Amniotic stem cell (primary cell): ENCODE data around the gene BCKDHA.
"Not testable (repeated sequence)": the region's sequence is repeated elsewhere in the genome, so short reads cannot be mapped to it uniquely, and the experiment has no call there.

Experiments
- DNase-seq: peaks from one replicate; lab custom pipeline; 2025; lab: John Stamatoyannopoulos, UW

BCKDHA gene

DNA sequence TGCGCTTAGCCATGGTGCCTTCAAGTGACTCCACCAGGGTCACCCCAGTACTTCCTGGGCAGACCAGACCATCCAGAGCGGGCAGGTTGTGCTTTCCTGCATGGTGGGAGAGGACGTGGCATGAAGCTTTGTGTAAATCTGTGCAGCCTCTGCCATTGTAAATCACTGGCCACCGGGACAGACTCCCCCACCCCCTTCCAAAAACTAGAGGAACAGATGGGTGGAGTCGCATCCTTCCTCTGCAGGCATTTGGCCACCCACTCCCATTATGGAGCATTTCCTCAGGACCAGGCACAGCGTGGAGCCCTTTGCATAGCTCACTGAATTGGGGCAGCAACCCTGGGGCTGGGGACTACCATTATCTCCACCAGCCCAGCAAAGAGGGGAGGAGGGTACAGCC, 8.2 kb downstream of the BCKDHA start:
- DNase-seq: no peak

GRCh38 chr19:41407271-41407670, 9.7 kb downstream of the BCKDHA start:
- no peak for DNase-seq

GRCh38 chr19:41408256-41408655, 10.6 kb downstream of the BCKDHA start:
- DNase-seq: no peak

GRCh38 chr19:41408846-41409245, 11.2 kb downstream of the BCKDHA start:
- not testable (repeated sequence) for DNase-seq

DNA sequence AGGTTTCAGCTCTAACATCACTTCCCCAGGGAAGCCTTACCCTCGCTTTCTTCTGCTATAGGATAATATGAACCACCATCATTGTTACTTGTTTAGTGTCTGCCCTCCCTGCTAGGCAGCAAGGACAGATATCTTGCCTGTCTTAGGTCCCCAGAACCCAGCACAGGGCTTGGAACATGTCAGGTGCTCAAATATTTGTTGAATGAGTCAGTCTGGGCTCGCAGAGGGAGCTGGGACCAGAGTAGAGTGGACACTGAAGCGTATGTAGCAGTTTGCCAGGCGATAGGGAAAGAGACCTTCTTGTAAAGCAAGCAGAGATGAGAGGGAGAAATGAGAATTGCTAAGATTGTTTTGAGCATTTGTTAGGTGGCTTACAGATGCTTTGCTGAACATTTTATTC, 11.7 kb downstream of the BCKDHA start:
- DNase-seq: no peak

DNA sequence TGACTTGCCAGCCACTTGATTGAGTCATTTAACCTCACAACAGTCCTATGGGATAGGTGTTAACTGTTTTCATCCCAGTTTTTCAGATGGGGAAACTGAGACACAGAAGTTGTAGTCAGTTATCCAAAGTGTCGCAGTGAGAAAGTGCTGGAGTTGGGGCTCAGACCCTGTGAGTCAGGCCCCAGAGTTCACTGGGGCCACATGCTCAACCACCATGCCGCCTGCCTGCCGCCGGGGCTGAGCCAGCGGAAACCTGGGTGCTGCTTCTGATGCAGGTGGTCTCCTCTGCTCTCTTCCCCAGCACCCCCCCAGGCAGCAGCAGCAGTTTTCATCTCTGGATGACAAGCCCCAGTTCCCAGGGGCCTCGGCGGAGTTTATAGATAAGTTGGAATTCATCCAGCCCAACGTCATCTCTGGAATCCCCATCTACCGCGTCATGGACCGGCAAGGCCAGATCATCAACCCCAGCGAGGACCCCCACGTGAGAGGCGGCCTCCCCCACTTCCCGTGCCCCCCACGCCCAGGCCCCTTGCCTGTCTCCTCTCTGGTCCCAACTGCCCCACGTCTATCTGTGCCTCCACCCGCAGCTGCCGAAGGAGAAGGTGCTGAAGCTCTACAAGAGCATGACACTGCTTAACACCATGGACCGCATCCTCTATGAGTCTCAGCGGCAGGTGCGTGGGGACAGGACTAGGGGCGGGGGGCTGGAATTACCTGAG, 12.9 kb downstream of the BCKDHA start:
- no peak for DNase-seq

DNA sequence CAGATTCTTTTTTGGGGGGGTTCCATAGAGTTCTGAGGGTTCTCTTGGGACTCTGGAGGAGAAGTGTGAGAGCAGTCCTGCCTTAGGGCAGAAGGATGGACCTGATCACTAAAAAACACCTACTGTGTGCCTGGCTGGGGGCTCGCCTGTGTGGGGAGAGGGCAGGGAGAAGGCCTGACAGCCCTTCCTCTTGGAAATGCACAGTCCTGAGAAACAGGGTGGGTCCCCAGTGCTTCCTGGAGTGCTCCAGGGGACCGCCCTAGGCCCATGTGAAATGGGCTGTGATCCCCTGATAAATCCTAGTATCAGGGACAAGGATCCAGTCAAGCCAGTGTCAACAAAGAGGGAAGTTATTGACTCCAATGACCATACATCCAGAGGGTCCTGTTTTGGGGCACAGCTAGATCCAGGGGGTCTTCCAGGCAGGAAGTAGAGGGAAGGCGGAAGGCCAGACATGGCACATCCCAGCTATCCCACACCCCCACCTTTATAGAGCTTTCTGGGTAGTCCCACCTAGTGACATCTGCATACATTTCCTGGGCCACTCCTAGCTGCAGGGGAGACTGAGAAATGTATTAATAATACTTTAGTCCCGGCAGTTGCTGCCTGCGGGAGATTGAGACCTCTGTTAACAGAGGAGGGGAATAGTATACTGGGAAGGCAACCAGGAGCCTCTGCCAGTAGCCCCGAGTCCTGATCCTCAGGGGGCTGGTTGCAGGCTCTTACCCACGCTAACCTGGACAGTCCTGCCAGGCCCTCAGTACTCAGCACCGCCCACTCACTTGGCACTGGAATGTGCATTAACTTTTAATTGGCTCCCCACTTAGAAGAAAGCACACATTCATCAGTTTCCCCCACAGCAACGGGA, 13.7 kb downstream of the BCKDHA start:
- no peak for DNase-seq

DNA sequence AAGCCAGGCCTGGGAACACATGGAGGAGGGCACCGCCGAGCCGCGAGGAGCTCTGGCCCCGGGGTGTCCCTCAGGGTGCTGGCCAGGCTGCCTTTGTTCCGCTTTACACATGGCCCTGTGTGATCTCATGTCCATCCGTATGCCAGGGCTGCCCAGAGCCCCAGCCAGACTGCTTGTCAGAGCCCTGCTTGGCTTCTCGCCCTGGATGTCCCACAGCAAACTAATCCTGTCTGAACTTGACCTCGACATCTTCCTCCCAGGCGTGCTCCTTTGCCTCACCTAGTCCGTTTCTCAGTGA, 14.3 kb downstream of the BCKDHA start:
- no peak for DNase-seq

DNA sequence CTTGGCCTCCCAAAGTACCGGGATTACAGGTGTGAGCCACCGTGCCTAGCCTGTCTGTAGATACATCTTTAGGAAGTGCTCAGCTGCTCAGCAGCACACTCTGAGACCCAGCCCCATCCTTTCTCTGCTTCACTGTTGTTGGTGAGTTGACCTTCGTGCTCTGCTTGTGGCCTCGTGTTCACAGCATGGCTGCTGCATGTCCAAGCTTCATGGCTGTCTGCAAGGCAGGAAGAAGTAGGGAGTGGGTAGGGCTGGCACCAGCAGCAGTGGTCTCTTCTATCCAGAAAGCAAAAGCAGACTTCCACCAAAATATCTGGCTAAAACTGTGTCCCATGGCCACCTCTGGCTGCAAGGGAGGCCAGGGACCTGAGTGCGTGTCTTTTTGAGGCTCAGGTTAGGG, 15.3 kb downstream of the BCKDHA start:
- DNase-seq: no peak

DNA sequence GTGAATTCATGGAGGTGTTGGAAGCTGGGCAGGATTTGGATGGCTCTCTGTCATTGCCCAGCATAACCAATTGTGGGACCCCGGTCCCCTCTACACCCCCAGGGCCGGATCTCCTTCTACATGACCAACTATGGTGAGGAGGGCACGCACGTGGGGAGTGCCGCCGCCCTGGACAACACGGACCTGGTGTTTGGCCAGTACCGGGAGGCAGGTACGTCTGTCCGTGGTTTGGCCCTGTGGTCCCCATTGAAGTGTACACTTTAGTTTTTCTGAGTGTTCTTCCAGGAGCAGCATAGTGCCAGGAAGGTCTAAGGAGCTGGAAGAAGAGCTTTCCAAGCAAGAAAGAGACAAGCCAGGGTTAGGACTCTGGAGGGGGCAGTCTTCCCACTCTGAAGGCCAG, 16.3 kb downstream of the BCKDHA start:
- no peak for DNase-seq

GRCh38 chr19:41414461-41414860, 16.8 kb downstream of the BCKDHA start:
- no peak for DNase-seq

GRCh38 chr19:41415154-41415571, 17.5 kb downstream of the BCKDHA start:
- no peak for DNase-seq

DNA sequence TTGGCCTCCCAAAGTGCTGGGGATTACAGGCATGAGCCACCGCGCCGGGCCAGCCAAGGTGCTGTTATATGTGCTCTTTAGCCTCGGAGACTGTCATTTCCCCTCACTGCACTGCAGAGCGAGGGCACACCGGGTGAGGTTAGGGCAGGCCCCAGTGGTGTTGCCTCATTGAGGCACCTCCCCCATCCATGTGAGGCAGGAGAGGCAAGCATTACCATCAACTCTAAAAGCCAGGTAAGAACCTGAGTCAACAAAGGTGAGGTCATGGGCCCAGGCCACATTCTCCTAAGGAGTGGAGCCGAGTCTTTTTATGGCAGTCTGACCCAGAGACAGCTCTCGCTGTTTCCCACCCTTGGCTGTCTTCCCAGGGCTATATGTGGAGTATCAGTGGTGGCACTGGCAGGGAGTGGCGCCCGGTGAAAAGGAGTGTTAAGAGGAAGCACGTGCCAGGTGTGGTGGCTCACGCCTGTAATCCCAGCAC, 18.6 kb downstream of the BCKDHA start:
- DNase-seq: no peak

GRCh38 chr19:41420101-41420880, 22.7 kb downstream of the BCKDHA start:
- DNase-seq: no peak

DNA sequence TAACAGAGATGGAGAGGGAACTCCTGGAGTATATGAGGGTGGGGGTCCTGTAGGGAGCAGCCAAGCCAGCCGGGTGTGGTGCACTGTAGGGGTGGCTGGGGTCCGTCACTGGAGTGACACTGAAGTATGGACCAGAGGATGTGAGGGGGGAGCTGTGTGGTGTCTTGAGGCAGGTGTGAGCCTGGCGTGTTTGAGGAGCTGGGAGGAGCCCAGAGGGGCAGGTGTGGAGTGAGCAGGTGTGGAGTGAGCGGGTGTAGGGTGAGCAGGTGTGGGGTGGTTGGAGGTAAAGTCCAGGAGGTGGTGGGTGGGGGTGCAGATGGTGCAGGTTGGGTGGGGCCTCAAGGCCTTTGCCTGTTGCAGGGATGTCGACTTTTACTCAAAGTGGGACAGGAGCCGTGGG, 23.7 kb downstream of the BCKDHA start:
- DNase-seq: no peak

DNA sequence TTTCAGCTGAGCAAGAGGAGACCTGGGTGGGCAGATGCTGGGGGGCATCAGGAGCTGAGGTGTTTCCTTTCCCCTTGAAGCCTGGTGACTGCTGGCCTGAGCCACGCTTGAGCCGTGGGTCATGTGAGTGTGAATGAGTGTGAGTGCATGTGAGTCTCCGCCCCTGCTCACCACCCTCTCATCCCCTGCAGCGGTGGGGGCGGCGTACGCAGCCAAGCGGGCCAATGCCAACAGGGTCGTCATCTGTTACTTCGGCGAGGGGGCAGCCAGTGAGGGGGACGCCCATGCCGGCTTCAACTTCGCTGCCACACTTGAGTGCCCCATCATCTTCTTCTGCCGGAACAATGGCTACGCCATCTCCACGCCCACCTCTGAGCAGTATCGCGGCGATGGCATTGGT, 24.4 kb downstream of the BCKDHA start:
- DNase-seq: no peak

GRCh38 chr19:41422456-41422855, 24.8 kb downstream of the BCKDHA start:
- no peak for DNase-seq

DNA sequence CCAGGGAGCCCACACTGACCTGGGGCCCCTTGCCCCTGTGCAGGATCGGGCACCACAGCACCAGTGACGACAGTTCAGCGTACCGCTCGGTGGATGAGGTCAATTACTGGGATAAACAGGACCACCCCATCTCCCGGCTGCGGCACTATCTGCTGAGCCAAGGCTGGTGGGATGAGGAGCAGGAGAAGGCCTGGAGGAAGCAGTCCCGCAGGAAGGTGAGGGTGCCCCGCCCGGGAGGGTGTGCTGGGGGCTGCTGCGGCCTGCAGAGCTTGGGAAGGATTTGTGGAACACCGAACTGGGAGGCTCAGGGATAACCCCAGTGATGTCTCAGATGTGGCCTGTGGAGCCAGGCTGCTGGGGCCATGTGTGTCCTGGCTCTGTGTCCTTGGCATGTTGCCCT, 25.3 kb downstream of the BCKDHA start:
- no peak for DNase-seq

DNA sequence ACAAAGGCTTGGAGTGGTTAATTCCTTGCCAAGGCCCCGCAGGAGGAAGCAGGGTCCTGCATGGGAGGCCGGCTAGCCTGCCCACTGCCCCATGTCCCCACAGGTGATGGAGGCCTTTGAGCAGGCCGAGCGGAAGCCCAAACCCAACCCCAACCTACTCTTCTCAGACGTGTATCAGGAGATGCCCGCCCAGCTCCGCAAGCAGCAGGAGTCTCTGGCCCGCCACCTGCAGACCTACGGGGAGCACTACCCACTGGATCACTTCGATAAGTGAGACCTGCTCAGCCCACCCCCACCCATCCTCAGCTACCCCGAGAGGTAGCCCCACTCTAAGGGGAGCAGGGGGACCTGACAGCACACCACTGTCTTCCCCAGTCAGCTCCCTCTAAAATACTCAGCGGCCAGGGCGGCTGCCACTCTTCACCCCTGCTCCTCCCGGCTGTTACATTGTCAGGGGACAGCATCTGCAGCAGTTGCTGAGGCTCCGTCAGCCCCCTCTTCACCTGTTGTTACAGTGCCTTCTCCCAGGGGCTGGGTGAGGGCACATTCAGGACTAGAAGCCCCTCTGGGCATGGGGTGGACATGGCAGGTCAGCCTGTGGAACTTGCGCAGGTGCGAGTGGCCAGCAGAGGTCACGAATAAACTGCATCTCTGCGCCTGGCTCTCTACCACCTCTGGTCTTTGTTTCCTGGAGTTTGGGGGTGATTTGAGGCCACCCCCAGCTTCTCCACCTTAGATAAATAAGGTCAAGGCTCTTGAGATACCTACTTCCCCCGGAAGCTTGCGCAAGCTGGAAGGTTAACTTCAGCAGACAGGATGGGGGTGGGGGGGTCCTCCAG, 26.9 kb downstream of the BCKDHA start:
- no peak for DNase-seq

- no peak for DNase-seq
These were observed 27.8 kb downstream of the BCKDHA start for GRCh38 chr19:41425174-41426115.
